Central memory CD8-positive, alpha-beta T cell (primary cell): ENCODE results near the gene C1orf146.

Experiments
- ATAC-seq: fragments of 150-1000 bp; cut with Tn5 transposase; replicated peaks from 2 replicates; pipeline ENCODE4 v1.10.0; 2022; ENCODE audit warnings: mild to moderate bottlenecking, moderate FRiP score, moderate number of reproducible peaks; ENCODE audit not compliant: poor library complexity, severe bottlenecking; ENCODE audit errors: extremely low read depth
- DNase-seq, 2 donors: peaks; one replicate each; pipeline ENCODE4 v3.0.0; 2021; ENCODE audit warnings: low spot score in 2 of 2
- H3K27ac Mint-ChIP-seq: one replicate; pipeline ENCODE4 v1.8.0; 2022; ENCODE audit warnings: low read depth, mild to moderate bottlenecking, moderate library complexity, mixed read lengths
- H3K27me3 Mint-ChIP-seq: one replicate; pipeline ENCODE4 v1.8.0; 2022; ENCODE audit warnings: mixed read lengths
- H3K36me3 Mint-ChIP-seq: one replicate; pipeline ENCODE4 v1.8.0; 2022; ENCODE audit warnings: mild to moderate bottlenecking, moderate library complexity, mixed read lengths; ENCODE audit not compliant: insufficient read depth
- H3K4me1 Mint-ChIP-seq: one replicate; pipeline ENCODE4 v1.8.0; 2022; ENCODE audit warnings: mixed read lengths
- H3K4me3 Mint-ChIP-seq: one replicate; pipeline ENCODE4 v1.8.0; 2022; ENCODE audit warnings: mild to moderate bottlenecking, moderate library complexity, mixed read lengths
- H3K9me3 Mint-ChIP-seq: one replicate; pipeline ENCODE4 v1.8.0; 2022; ENCODE audit warnings: mixed read lengths

Gene C1orf146, protein sequence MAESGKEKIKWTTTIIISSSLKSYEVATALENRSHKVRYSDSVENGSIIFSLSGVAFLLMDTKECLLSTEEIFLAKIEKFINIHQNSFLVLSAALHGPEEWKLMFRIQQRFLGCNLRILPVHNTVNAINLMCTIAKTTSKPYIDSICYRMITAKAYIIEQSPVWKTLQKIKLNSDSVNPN

DNA sequence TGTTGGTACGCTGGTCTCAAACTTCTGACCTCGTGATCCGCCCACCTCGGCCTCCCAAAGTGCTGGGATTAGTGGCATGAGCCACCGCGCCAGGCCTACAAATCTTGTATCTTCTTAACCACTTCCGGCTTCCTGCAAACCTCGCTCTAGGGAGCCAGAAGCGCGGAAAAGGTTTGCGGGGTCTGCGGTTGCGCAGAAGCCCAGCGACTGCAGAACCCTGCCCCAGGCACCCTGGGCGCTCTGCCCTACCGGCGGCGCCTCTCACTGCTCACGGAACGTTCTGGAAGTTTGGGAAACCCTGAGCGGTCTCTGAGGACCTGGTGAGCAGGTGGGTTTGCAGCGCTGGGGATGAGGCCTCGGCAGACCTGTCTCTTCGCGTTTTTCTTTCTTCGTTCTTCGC, at the start of gene C1orf146:
C1orf146 (plus strand) TSS at position 195 of the 400 bp plus-strand sequence. CDS start 13,506 bp downstream, outside the sequence.
- no peaks in the 10 kb centered on the region for H3K4me1 Mint-ChIP-seq
- ATAC-seq (no peak), DNase-seq (no peak)
- H3K9me3 Mint-ChIP-seq, result no peaks in the 10 kb centered on the region
- no peak within 1 kb of the TSS for H3K27ac Mint-ChIP-seq
- no peaks in the 10 kb centered on the region for H3K36me3 Mint-ChIP-seq
- no peak within 1 kb of the TSS for H3K4me3 Mint-ChIP-seq
- H3K27me3 Mint-ChIP-seq, result peaks cover 5% of the 10 kb centered on the region

DNA sequence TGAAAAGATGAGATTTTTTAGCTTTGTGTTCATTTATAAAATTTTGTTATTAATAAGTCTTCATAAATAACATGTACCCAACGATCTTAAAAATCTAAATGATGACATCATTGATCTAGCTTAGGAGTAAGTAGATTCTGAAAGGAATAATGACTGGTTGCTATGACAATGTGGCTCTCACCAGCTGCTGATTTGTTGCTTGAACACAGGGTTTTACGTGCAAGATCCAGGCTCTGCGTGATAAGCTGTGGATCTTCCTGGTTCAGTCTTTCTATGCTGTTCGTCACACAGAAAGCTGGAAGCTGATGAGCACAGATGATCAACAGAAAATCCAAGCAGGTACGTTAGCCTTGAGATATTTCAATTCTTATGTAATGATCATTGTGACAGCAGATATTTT, 49.1 kb upstream of the C1orf146 start:
- DNase-seq (no peak), ATAC-seq (no peak)
- Mint-ChIP-seq H3K36me3 (peaks cover 3% of the 10 kb centered on the region), H3K27me3 (no peaks in the 10 kb centered on the region), H3K27ac (no peak overlapping the region), H3K9me3 (no peaks in the 10 kb centered on the region), H3K4me1 (no peaks in the 10 kb centered on the region), H3K4me3 (no peak overlapping the region)

DNA sequence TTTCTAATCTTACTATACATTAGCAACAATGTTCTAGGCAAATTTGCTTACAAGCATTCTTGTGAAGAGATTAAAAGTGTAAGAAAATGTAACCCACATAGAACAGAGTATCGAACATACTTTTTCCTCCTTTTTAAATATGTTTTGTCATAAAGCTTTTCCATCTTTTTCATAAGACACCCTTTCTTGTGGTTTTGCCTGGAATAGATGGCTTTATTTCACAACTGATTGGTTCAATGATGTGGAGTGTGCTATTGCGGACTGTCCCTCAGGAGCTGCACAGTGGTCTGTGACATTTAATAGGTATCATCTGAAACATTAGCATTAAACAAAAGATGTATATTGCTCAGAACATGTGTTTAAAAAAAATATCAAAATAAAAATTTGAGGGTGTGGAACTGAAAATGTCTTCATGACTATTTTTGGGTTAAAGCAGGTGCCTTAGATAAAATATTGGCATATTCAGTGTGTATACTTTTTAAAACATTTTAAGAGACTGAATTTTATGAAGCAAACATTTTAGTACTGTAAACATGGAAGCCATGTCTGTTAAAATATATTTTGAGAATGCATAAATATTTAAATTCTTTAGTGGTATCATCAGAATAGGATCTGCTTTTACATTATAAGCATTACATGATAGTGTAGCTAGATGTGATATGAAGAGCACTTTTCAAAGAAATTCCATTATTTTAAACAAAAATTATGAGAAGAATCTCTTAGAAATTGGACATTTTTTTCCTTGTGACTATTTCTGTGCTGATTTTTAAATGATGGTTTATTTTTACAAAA, 48.3 kb upstream of the C1orf146 start:
- H3K4me1 Mint-ChIP-seq, result no peaks in the 10 kb centered on the region
- H3K27ac Mint-ChIP-seq, result no peak overlapping the region
- H3K4me3 Mint-ChIP-seq, result no peak overlapping the region
- H3K9me3 Mint-ChIP-seq, result no peaks in the 10 kb centered on the region
- no peak for DNase-seq
- ATAC-seq, result no peak
- no peaks in the 10 kb centered on the region for H3K27me3 Mint-ChIP-seq
- H3K36me3 Mint-ChIP-seq, result peaks cover 5% of the 10 kb centered on the region

DNA sequence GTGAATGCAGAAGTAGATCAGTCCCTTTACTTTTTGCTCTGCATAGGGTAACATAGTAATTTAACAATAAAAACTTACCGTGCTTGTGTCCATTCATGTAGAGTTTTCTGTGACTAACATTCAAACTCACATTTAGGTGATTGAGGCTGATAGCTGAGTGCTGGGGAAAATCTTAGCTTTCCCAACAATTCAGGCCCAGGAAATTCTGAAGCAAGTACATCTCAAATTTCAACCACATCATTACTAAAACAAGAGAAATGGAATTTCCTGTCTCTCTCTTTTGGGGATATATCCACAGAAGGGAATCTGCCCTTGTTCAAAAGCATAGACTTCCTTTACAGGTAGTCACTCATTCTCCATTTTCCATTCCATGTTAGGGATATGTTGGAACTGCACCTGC, 33.1 kb upstream of the C1orf146 start:
- ATAC-seq, result no peak
- H3K27me3 Mint-ChIP-seq, result no peaks in the 10 kb centered on the region
- no peaks in the 10 kb centered on the region for H3K9me3 Mint-ChIP-seq
- H3K4me1 Mint-ChIP-seq, result no peaks in the 10 kb centered on the region
- DNase-seq, result no peak
- H3K4me3 Mint-ChIP-seq, result no peak overlapping the region
- H3K27ac Mint-ChIP-seq, result no peak overlapping the region
- H3K36me3 Mint-ChIP-seq, result peaks cover 1% of the 10 kb centered on the region

DNA sequence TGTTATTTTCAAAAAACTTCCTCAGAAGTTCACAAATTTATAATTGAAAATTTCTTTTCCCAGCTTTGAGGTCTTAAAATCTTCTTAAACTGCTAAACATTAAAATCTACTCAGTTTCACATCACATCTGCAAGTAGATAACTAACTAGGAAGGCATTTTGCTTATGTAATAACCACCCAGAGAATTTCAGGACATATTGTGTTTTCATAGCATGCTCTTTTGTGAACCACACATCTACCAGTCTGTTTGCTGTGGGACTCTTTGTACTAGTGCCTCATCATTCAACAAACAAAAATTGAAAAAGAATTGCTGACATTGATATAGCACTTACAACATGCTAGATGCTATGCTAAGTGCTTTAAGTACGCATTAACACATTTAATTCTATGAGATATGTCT, 31.6 kb upstream of the C1orf146 start:
- DNase-seq (no peak), ATAC-seq (no peak)
- Mint-ChIP-seq H3K36me3 (peaks cover 1% of the 10 kb centered on the region), H3K4me3 (no peak overlapping the region), H3K27ac (no peak overlapping the region), H3K9me3 (no peaks in the 10 kb centered on the region), H3K4me1 (no peaks in the 10 kb centered on the region), H3K27me3 (no peaks in the 10 kb centered on the region)

DNA sequence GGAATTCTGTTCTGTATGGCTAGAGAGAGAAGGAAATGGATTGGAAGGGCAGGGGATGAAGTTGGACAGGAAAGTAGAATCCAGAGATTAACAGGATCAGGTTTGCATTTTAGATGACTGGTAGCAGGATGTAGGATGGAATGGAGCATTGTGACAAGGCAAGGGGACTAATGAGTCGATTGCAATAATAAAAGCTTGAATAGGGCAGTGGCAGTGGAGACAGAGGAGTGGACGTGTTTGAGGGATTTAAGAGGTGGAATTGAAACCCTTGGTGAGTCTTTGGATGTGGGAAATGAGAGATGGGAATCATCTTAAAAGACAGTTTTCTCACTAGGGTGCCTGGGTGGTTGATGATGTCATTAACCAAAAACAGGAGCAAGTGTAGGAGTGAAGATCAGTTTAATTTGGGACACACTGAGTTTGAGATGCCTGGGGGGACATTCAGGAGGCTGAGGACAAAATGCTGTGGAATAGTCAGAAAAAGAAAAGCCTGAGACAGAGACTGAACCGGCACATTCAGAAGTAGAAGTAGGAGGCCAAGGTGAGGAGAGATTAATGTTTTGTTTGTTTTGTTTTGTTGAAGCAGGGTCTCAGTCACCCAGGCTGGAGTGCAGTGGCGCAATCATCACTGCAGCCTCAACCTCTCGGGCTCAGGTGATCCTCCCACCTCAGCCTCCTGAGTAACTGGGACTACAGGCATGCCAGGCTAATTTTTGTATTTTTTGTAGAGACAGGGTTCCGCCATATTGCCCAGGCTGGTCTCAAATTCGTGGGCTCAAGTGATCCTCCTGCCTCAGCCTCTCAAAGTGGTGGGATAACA, 29.1 kb upstream of the C1orf146 start:
- no peaks in the 10 kb centered on the region for H3K9me3 Mint-ChIP-seq
- H3K4me1 Mint-ChIP-seq, result no peaks in the 10 kb centered on the region
- no peak overlapping the region for H3K27ac Mint-ChIP-seq
- no peak overlapping the region for H3K4me3 Mint-ChIP-seq
- peaks cover 17% of the 10 kb centered on the region for H3K27me3 Mint-ChIP-seq
- no peak for DNase-seq
- H3K36me3 Mint-ChIP-seq, result no peaks in the 10 kb centered on the region
- no peak for ATAC-seq

DNA sequence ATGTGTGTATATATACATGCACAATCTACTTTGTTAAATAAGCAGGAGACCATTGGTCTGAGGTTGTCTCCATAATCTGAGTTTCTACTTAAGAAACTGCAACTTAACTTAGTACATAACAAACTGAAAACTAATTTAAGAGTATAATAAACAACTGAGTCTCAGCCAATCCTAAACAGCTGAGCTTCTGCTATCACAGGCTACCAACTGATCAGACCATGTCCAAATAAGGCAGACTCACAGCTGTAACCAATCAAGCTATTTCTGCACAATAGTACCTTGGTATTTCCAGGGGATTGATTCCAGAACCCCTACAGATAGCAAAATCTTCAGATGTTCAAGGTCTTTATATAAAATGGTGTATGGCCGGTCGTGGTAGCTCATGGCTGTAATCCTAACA, 26.0 kb upstream of the C1orf146 start:
- no peaks in the 10 kb centered on the region for H3K36me3 Mint-ChIP-seq
- H3K27me3 Mint-ChIP-seq, result peaks cover 17% of the 10 kb centered on the region
- DNase-seq (no peak), ATAC-seq (no peak)
- H3K27ac Mint-ChIP-seq, result no peak overlapping the region
- no peak overlapping the region for H3K4me3 Mint-ChIP-seq
- H3K4me1 Mint-ChIP-seq, result no peaks in the 10 kb centered on the region
- no peaks in the 10 kb centered on the region for H3K9me3 Mint-ChIP-seq

DNA sequence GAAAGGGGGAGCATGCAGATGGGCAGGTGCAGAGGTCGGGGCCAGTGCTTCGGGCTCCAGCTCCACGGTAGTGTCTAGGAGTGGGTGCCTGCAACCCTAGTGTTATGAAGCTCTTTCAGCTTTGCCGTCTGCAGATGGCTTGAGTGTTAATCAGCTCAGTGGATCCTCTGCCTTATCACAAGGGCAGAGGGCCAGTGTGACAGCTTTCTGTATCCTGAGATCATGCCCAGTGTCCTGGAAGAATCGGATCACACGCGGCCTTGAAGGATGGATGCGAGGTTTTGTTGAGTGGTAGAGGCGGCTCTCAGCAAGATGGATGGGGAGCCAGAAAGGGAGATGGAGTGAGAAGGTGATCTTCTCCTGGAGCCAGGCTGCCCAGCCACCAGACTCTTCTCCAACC, 25.5 kb upstream of the C1orf146 start:
- ATAC-seq (no peak), DNase-seq (no peak)
- Mint-ChIP-seq H3K9me3 (no peaks in the 10 kb centered on the region), H3K4me1 (no peaks in the 10 kb centered on the region), H3K4me3 (no peak overlapping the region), H3K27ac (no peak overlapping the region), H3K27me3 (peaks cover 17% of the 10 kb centered on the region), H3K36me3 (no peaks in the 10 kb centered on the region)

DNA sequence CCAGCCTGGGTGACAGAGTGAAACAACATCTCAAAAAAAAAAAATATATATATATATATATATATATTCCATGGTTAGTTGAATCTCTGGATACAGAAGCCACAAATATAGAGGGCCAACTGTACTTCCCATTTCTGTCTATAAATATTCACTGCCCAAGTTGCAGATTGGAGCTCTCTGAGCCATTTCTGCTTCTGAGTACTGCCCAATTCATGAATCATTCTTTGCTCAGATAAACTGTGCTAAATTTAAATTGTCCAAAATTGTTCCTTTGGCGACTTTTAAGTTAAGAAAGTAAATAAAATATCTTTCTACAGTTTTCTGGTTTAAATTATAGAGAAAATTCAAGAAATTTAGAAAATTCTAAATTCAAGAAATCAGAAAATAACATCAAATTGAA, 23.2 kb upstream of the C1orf146 start:
- H3K27me3 Mint-ChIP-seq, result peaks cover 17% of the 10 kb centered on the region
- DNase-seq (no peak), ATAC-seq (no peak)
- H3K4me1 Mint-ChIP-seq, result peaks cover 2% of the 10 kb centered on the region
- no peaks in the 10 kb centered on the region for H3K9me3 Mint-ChIP-seq
- no peak overlapping the region for H3K4me3 Mint-ChIP-seq
- no peaks in the 10 kb centered on the region for H3K36me3 Mint-ChIP-seq
- no peak overlapping the region for H3K27ac Mint-ChIP-seq

DNA sequence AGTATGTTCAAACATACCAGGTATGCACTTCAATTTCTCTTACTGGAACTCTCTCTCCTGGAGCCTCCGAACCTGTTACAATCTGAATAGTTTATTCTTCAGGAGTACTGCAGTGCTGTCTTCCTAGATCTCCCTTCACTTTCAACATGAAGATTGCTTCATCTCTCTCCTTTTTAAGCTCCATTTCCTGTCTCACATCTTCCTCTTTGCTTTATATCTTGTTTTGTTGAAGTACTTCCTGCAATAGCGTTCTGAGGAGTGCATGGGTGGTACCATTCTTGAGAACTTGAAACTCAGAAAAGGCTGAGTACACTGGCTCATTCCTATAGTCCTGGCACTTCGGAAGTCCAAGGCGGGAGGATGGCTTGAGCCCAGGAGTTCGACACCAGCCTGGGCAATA, 15.7 kb upstream of the C1orf146 start:
- DNase-seq (no peak), ATAC-seq (no peak)
- H3K9me3 Mint-ChIP-seq, result no peaks in the 10 kb centered on the region
- H3K4me1 Mint-ChIP-seq, result peaks cover 11% of the 10 kb centered on the region
- no peak overlapping the region for H3K27ac Mint-ChIP-seq
- H3K36me3 Mint-ChIP-seq, result no peaks in the 10 kb centered on the region
- H3K27me3 Mint-ChIP-seq, result no peaks in the 10 kb centered on the region
- H3K4me3 Mint-ChIP-seq, result no peak overlapping the region

DNA sequence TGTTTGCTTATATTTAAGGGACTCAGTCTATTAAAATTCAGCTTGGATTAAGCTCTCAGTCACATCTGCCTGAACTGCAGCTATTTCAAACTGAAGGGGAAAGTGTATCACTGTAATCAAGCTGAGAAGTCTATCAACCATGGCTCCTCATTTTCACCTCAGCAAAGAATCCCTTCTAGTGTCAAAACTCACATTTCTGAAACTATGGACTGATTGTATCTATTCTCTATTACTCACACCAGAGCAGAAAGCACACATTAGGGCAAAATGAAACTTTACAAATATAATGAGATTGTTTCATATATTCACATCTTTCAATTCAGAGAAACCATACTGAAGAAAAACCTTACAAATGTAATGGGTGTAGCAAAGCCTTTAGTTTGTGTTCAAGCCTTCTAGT, 14.6 kb upstream of the C1orf146 start:
- H3K36me3 Mint-ChIP-seq, result no peaks in the 10 kb centered on the region
- no peaks in the 10 kb centered on the region for H3K9me3 Mint-ChIP-seq
- no peaks in the 10 kb centered on the region for H3K27me3 Mint-ChIP-seq
- H3K27ac Mint-ChIP-seq, result no peak overlapping the region
- H3K4me3 Mint-ChIP-seq, result no peak overlapping the region
- no peak for DNase-seq
- ATAC-seq, result no peak
- peaks cover 11% of the 10 kb centered on the region for H3K4me1 Mint-ChIP-seq

DNA sequence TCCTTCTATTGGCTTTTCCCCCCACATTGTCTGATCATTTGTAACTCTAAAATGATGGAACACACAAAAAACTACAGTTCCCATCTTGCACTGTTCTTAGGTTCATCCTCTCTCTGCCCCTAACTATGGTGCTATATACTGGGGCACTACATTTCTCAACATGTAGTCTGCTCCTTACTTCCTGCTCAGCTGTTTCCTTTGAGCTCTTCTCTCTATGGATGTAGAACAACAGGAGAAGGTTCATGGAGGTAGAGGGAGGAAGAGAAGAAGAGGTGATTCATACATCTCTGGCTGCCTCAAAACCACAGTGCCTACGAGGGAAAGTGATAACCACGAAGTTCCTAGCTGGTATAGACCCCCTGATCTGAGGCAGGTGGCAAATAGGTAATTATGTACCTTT, 7.0 kb upstream of the C1orf146 start:
- H3K4me3 Mint-ChIP-seq, result no peak overlapping the region
- no peaks in the 10 kb centered on the region for H3K27me3 Mint-ChIP-seq
- H3K36me3 Mint-ChIP-seq, result no peaks in the 10 kb centered on the region
- ATAC-seq (no peak), DNase-seq (no peak)
- H3K4me1 Mint-ChIP-seq, result no peaks in the 10 kb centered on the region
- H3K9me3 Mint-ChIP-seq, result no peaks in the 10 kb centered on the region
- no peak overlapping the region for H3K27ac Mint-ChIP-seq

DNA sequence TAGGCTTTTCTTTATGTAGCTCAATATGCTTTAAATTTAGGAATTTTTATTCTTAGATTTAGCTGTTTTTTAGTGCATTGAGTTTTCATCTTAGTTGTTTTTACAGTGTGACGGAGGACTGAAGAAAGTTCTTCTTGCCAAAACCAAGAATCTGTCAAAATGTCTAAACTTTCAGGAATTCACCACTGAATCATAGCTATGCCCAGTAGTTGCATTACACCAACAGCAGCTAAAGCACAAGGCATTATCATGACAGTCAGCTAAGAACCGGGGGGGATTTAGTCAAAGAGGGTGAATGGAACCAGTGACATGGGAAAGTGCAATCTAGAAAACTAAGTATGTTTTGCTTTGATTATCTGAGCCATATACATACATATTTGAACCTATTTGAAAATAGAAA, 6.5 kb upstream of the C1orf146 start:
- Mint-ChIP-seq H3K27ac (no peak overlapping the region), H3K9me3 (no peaks in the 10 kb centered on the region), H3K36me3 (no peaks in the 10 kb centered on the region), H3K27me3 (no peaks in the 10 kb centered on the region), H3K4me1 (no peaks in the 10 kb centered on the region), H3K4me3 (no peak overlapping the region)
- DNase-seq (no peak), ATAC-seq (no peak)
